Gastrocnemius medialis (tissue), 4 donors: ENCODE data around the gene MAP7. TPM values are rescaled to one million over a fixed set of nuclear protein-coding genes. Genes with fewer than 3 reads are reported as not detected.

ENCODE experiments used
- ATAC-seq, 2 donors: fragments of 150-250 bp; one replicate each; pipeline ENCODE4 v1.9.1; 2016
- DNase-seq, 2 donors: peaks; one replicate each; pipeline ENCODE4 v3.0.0-alpha.2; 2019
- H3K27ac ChIP-seq, 4 donors: fragments of 200-600 bp; sonication (generic); 1 replicate in 1 of 4; 2 replicates in 3 of 4; pipeline ENCODE4 v1.5.1; 2016 to 2018; ENCODE audit warnings: mild to moderate bottlenecking in 2 of 4, moderate library complexity in 1 of 4
- H3K27me3 ChIP-seq, 3 donors: fragments of 200-600 bp; sonication (generic) in 2 of 3; 1 replicate in 1 of 3; 2 replicates in 2 of 3; pipeline versions ENCODE4 v1.5.1 to v1.6.0; 2016 to 2019; ENCODE audit warnings: mild to moderate bottlenecking in 1 of 3, moderate library complexity in 1 of 3
- H3K36me3 ChIP-seq, 2 donors: fragments of 200-600 bp; sonication (generic) in 1 of 2; one replicate each; pipeline ENCODE4 v1.5.1; 2017 to 2018
- H3K4me1 ChIP-seq, 2 donors: fragments of 200-600 bp; sonication (generic) in 1 of 2; one replicate each; pipeline ENCODE4 v1.5.1; 2016 to 2017; ENCODE audit warnings: mild to moderate bottlenecking in 2 of 2
- H3K4me3 ChIP-seq, 4 donors: fragments of 200-600 bp; sonication (generic) in 3 of 4; 1 replicate in 1 of 4; 2 replicates in 3 of 4; pipeline ENCODE4 v1.5.1; 2016 to 2019; ENCODE audit warnings: mild to moderate bottlenecking in 2 of 4
- H3K9me3 ChIP-seq, 3 donors: fragments of 200-600 bp; sonication (generic) in 2 of 3; 1 replicate in 1 of 3; 2 replicates in 2 of 3; pipeline ENCODE4 v1.5.1; 2016 to 2019
- POLR2A ChIP-seq, 2 donors: fragments of 450-650 bp; IDR thresholded peaks; one replicate each; pipeline ENCODE4 v1.6.1; 2017; ENCODE audit warnings: antibody characterized with exemption in 2 of 2, mild to moderate bottlenecking in 2 of 2, moderate library complexity in 2 of 2
- in situ Hi-C, 4 donors: fragments of 200-750 bp; cut with MboI; loops; one replicate each; pipeline versions ENCODE4 v1.15.0 to v1.8.0; 2017; ENCODE audit warnings: low sequenced_read_pairs in 4 of 4
- intact Hi-C: fragments of 100-400 bp; cut with DNase I; formaldehyde crosslinking; loops from one replicate; pipeline ENCODE4 v1.15.1; 2023; ENCODE audit warnings: low total_unique reads
- total RNA-seq, 4 donors: library from RNA; depleted of rRNA; stranded (reverse); fragments of >200 nt; gene quantifications; one replicate each; pipeline versions ENCODE4 v1.1.0 to v1.2.3, GENCODE V29; 2016
- TF ChIP-seq, protein P1 (sequence below), 5 experiments: fragments of 450-650 bp in 3 of 5; fragments of 200-600 bp in 2 of 5; sonication (generic) in 2 of 5; IDR thresholded peaks in 4 of 5; conservative IDR thresholded peaks in 1 of 5; 1 replicate in 4 of 5; 2 replicates in 1 of 5; pipeline ENCODE4 v1.5.1; 2016 to 2019; ENCODE audit warnings: antibody characterized with exemption in 5 of 5, mild to moderate bottlenecking in 3 of 5, moderate library complexity in 3 of 5

The MAP7 gene
- total RNA-seq, 4 donors from 2014 or later = 0.22 to 0.56 (median 0.39) TPM

DNA sequence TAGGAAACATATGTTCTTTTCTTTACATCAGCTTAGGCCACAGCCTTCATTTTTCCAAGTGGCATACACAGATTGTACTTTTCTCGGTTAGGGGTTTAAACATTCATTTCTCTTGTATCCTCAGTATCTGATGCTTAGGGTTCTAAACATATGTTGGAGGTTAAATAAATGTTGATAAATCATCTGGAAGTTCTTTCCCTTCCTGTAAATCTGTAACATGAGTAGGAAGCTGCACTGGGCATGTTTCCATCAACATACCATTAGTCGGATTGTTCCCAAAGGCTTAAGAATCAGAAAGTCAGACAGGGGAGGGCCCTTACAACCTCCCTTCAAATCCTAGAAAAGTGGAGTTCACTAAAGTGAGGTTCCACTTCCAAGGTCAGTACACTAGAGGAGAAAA lies 205.8 kb downstream of the MAP7 start:
- no peaks in the 10 kb centered on the region for H3K27me3 ChIP-seq
- ATAC-seq (no peak), DNase-seq (no peak)
- in situ Hi-C loops = no loop called here
- no peak for TF ChIP-seq POLR2A (IDR thresholded peaks at IDR 0.05)
- TF ChIP-seq, protein P1, sequence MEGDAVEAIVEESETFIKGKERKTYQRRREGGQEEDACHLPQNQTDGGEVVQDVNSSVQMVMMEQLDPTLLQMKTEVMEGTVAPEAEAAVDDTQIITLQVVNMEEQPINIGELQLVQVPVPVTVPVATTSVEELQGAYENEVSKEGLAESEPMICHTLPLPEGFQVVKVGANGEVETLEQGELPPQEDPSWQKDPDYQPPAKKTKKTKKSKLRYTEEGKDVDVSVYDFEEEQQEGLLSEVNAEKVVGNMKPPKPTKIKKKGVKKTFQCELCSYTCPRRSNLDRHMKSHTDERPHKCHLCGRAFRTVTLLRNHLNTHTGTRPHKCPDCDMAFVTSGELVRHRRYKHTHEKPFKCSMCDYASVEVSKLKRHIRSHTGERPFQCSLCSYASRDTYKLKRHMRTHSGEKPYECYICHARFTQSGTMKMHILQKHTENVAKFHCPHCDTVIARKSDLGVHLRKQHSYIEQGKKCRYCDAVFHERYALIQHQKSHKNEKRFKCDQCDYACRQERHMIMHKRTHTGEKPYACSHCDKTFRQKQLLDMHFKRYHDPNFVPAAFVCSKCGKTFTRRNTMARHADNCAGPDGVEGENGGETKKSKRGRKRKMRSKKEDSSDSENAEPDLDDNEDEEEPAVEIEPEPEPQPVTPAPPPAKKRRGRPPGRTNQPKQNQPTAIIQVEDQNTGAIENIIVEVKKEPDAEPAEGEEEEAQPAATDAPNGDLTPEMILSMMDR (IDR thresholded peaks at IDR 0.05 in 4 of 5, conservative IDR thresholded peaks at IDR 0.05 in 1 of 5) = no peak
- H3K36me3 ChIP-seq = no peaks in the 10 kb centered on the region
- H3K9me3 ChIP-seq = no peaks in the 10 kb centered on the region
- no peak overlapping the region for H3K4me3 ChIP-seq
- H3K4me1 ChIP-seq = no peaks in the 10 kb centered on the region
- no peak overlapping the region for H3K27ac ChIP-seq
- intact Hi-C loops = no loop called here

DNA sequence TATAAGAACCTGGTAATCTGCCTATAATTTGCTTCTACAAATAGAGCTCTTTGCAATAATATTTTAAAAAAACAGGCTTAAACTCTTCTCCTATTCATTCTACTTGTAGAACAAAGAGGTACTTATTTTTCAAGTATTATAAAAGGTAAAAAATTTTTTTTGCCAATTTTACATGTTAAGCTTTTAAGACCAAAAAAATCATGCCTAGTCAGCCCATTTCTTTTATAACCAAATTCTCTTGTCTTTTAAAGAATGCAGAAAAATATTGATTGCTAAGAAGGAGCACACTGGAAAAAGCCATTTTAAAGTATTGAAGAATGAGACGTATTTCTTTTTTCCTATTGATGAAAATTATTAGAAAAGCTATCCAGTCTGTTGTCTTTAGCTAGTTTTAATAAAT lies 206.5 kb downstream of the MAP7 start:
- Histone ChIP-seq H3K4me3 (no peak overlapping the region), H3K4me1 (no peaks in the 10 kb centered on the region), H3K9me3 (no peaks in the 10 kb centered on the region), H3K27me3 (no peaks in the 10 kb centered on the region), H3K36me3 (no peaks in the 10 kb centered on the region), H3K27ac (no peak overlapping the region)
- ATAC-seq = no peak
- in situ Hi-C loops (no loop called here), intact Hi-C loops (no loop called here)
- TF ChIP-seq, protein P1 (IDR thresholded peaks at IDR 0.05 in 4 of 5, conservative IDR thresholded peaks at IDR 0.05 in 1 of 5) = no peak
- TF ChIP-seq POLR2A (IDR thresholded peaks at IDR 0.05) = no peak
- no peak for DNase-seq

DNA sequence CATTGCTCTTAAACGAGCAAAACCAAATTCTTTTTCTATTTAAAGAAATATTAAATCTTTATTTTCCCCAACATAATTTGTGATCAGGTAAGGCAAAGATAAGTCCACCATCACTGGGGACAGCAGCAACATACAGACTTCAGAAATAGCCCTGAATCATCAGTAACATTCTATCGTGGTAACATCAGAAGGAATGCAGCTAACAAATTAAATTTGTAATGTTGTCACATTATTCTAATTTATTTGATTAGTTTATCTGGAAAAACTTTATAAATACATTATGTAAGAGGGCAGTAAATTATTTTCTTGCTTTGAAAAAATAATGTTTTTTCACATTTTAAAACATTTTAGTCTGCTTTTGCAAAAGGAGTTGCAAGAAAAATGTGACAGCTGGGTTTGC lies 206.9 kb downstream of the MAP7 start:
- H3K27me3 ChIP-seq = no peaks in the 10 kb centered on the region
- H3K9me3 ChIP-seq = no peaks in the 10 kb centered on the region
- DNase-seq (no peak), ATAC-seq (no peak)
- in situ Hi-C loops = no loop called here
- H3K4me3 ChIP-seq = no peak overlapping the region
- intact Hi-C loops = no loop called here
- no peaks in the 10 kb centered on the region for H3K4me1 ChIP-seq
- no peak for TF ChIP-seq POLR2A (IDR thresholded peaks at IDR 0.05)
- TF ChIP-seq, protein P1 (IDR thresholded peaks at IDR 0.05 in 4 of 5, conservative IDR thresholded peaks at IDR 0.05 in 1 of 5) = no peak
- H3K36me3 ChIP-seq = no peaks in the 10 kb centered on the region
- H3K27ac ChIP-seq = no peak overlapping the region

DNA sequence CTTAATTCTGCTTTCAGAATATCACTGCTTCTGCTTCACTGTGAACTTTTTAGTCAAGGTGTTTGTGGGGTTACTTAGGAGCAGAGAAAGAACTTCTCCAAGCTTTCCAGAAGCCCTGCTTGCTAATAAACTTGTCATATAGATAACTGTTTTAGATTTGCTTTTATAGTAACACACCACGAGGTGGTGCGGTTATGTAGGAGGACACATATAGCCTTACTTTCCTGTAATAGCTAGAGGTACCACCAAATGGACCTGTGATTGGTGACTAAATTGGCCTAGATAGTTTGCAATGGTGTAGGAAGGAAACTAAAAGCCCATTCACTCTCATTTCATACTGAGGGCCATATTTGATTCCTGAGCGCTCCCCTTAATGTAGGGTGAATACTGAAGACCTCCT lies 208.3 kb downstream of the MAP7 start:
- intact Hi-C loops = no loop called here
- TF ChIP-seq POLR2A (IDR thresholded peaks at IDR 0.05) = no peak

DNA sequence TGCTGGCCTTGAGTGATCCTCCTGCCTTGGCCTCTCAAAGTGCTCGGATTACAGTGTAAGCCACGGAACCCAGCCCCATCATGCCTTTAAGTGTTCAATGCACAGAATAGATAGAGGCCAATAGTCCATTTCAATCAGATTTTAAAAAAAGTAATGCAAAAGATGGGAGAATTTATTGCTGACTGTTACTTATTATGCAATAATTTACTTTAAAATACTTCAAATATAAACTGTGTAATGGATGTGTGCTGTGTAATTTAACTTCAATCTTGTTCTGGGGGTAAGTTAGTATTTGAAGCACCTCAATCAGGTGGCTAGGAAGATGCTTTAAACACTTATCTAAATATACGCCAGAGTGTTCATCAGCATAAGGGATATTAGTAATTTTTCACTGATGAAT lies 208.9 kb downstream of the MAP7 start:
- H3K27ac ChIP-seq = no peak overlapping the region
- TF ChIP-seq, protein P1 (IDR thresholded peaks at IDR 0.05 in 4 of 5, conservative IDR thresholded peaks at IDR 0.05 in 1 of 5) = no peak
- TF ChIP-seq POLR2A (IDR thresholded peaks at IDR 0.05) = no peak
- intact Hi-C loops (no loop called here), in situ Hi-C loops (no loop called here)
- H3K36me3 ChIP-seq = no peaks in the 10 kb centered on the region
- ATAC-seq = no peak
- no peak overlapping the region for H3K4me3 ChIP-seq
- DNase-seq = no peak
- H3K9me3 ChIP-seq = no peaks in the 10 kb centered on the region
- no peaks in the 10 kb centered on the region for H3K27me3 ChIP-seq
- H3K4me1 ChIP-seq = no peaks in the 10 kb centered on the region

More for the DNA sequence above, 208.3 kb downstream of the MAP7 start:
- Histone ChIP-seq H3K36me3 (no peaks in the 10 kb centered on the region), H3K4me1 (no peaks in the 10 kb centered on the region), H3K27me3 (no peaks in the 10 kb centered on the region), H3K9me3 (no peaks in the 10 kb centered on the region), H3K27ac (no peak overlapping the region), H3K4me3 (no peak overlapping the region)
- ATAC-seq (no peak), DNase-seq (no peak)
- in situ Hi-C loops = no loop called here
